Measurements from ENCODE around the gene PROX1. TPM values are rescaled to one million over a fixed set of nuclear protein-coding genes. Genes with fewer than 3 reads are reported as not detected.
A peak's percentile ranks its signal among the peaks of the same experiment; 100 is the strongest.

PROX1 gene
- total RNA-seq, 1 donor from 2014 or later: under 0.01 TPM

DNA sequence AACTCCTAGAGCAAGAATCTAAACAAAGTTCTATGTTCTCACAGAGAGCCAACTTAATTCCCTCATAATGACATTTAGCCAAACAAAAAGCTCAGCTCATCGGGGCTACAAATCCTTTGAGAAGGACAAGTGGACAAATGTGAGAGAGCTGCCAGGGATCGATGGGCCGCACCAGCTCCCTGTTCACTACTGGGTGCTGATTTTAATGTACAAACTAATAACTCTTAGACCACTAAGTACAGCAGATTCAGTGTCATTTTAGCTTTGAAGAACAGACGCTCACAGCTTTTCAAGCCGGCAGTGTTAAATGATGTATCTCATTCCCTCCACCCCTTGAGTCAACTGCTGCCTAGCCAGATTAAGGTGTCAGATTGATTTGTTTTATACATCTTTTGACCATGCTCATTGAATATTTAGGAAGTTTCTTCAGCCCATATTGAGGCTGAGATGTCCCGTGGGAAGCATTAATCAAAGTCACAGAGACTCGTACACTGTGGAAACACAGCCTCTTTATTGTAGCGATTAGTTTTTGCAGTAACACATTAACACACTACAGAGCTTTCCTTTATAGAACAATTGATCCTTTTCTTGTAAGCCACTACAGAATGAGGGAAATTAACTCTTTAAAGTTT, 21.1 kb downstream of the PROX1 start:
- no peaks in the 10 kb centered on the region for H3K36me3 ChIP-seq (ENCODE audit: control insufficient read depth, insufficient read depth, low read length)
- TF ChIP-seq, protein P1, sequence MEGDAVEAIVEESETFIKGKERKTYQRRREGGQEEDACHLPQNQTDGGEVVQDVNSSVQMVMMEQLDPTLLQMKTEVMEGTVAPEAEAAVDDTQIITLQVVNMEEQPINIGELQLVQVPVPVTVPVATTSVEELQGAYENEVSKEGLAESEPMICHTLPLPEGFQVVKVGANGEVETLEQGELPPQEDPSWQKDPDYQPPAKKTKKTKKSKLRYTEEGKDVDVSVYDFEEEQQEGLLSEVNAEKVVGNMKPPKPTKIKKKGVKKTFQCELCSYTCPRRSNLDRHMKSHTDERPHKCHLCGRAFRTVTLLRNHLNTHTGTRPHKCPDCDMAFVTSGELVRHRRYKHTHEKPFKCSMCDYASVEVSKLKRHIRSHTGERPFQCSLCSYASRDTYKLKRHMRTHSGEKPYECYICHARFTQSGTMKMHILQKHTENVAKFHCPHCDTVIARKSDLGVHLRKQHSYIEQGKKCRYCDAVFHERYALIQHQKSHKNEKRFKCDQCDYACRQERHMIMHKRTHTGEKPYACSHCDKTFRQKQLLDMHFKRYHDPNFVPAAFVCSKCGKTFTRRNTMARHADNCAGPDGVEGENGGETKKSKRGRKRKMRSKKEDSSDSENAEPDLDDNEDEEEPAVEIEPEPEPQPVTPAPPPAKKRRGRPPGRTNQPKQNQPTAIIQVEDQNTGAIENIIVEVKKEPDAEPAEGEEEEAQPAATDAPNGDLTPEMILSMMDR (IDR thresholded peaks at IDR 0.05; ENCODE audit: insufficient read depth, low read length, severe bottlenecking): no peak
- DNase-seq (ENCODE audit: low read depth) (no peak), FAIRE-seq (no peak)
- no peak overlapping the region for H3K4me3 ChIP-seq (ENCODE audit: low read depth, low read length)
- no peaks in the 10 kb centered on the region for H3K27me3 ChIP-seq (ENCODE audit: control insufficient read depth, insufficient read depth, low read length)

GRCh38 chr1:214009423-214010196, 21.8 kb downstream of the PROX1 start:
- Histone ChIP-seq H3K36me3 (ENCODE audit: control insufficient read depth, insufficient read depth, low read length) (no peaks in the 10 kb centered on the region), H3K4me3 (ENCODE audit: low read depth, low read length) (no peak overlapping the region), H3K27me3 (ENCODE audit: control insufficient read depth, insufficient read depth, low read length) (no peaks in the 10 kb centered on the region)
- no peak for DNase-seq (ENCODE audit: low read depth)
- no peak for FAIRE-seq
- TF ChIP-seq, protein P1 (IDR thresholded peaks at IDR 0.05; ENCODE audit: insufficient read depth, low read length, severe bottlenecking): no peak

GRCh38 chr1:214010197-214010573, 22.4 kb downstream of the PROX1 start:
- TF ChIP-seq, protein P1 (IDR thresholded peaks at IDR 0.05; ENCODE audit: insufficient read depth, low read length, severe bottlenecking): no peak
- Histone ChIP-seq H3K4me3 (ENCODE audit: low read depth, low read length) (no peak overlapping the region), H3K27me3 (ENCODE audit: control insufficient read depth, insufficient read depth, low read length) (no peaks in the 10 kb centered on the region), H3K36me3 (ENCODE audit: control insufficient read depth, insufficient read depth, low read length) (no peaks in the 10 kb centered on the region)
- DNase-seq (ENCODE audit: low read depth) (no peak), FAIRE-seq (no peak)

DNA sequence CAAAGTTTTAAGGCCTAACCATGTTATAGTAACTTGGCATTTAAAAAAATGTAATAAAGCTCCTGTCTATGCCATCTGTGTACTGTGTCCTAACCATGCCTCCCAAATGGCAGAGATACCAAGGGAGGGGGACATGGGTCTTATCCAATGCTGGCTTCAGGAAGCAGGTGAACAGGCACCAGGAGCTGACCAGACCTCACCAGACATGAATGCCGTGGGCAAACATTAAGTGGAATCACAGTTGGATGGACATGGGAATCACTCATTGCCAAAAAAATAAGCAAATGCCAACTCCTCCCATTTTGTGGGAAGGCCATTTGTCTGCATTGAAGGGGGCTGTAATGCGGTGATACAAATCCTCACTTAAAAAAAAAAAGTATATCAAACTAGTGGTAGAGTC, 22.9 kb downstream of the PROX1 start:
- no peak overlapping the region for H3K4me3 ChIP-seq (ENCODE audit: low read depth, low read length)
- no peaks in the 10 kb centered on the region for H3K36me3 ChIP-seq (ENCODE audit: control insufficient read depth, insufficient read depth, low read length)
- no peaks in the 10 kb centered on the region for H3K27me3 ChIP-seq (ENCODE audit: control insufficient read depth, insufficient read depth, low read length)
- DNase-seq (ENCODE audit: low read depth): no peak
- no peak for FAIRE-seq
- TF ChIP-seq, protein P1 (IDR thresholded peaks at IDR 0.05; ENCODE audit: insufficient read depth, low read length, severe bottlenecking): no peak

- Histone ChIP-seq H3K36me3 (ENCODE audit: control insufficient read depth, insufficient read depth, low read length) (no peaks in the 10 kb centered on the region), H3K4me3 (ENCODE audit: low read depth, low read length) (no peak overlapping the region), H3K27me3 (ENCODE audit: control insufficient read depth, insufficient read depth, low read length) (no peaks in the 10 kb centered on the region)
- peak; percentile 94 for DNase-seq (ENCODE audit: low read depth)
- FAIRE-seq: no peak
- TF ChIP-seq, protein P1 (IDR thresholded peaks at IDR 0.05; ENCODE audit: insufficient read depth, low read length, severe bottlenecking): no peak
Measured at GRCh38 chr1:214012418-214012817, 24.6 kb downstream of the PROX1 start.
